HG03565 (cell line): ENCODE data around the gene HTT-AS.

ENCODE experiments used
- ATAC-seq: cut with Tn5 transposase; IDR thresholded peaks from one replicate; pipeline ENCODE4 v1.9.1; 2021; ENCODE audit warnings: mild to moderate bottlenecking, moderate library complexity; ENCODE audit not compliant: unreplicated experiment

HTT-AS gene

GRCh38 chr4:3091464-3091863, 17.1 kb upstream of the HTT-AS start:
- no peak for ATAC-seq

- no peak for ATAC-seq
Measured at GRCh38 chr4:3087115-3087797, 12.9 kb upstream of the HTT-AS start.

- ATAC-seq: no peak
Measured at GRCh38 chr4:3085948-3086670, 11.8 kb upstream of the HTT-AS start.

DNA sequence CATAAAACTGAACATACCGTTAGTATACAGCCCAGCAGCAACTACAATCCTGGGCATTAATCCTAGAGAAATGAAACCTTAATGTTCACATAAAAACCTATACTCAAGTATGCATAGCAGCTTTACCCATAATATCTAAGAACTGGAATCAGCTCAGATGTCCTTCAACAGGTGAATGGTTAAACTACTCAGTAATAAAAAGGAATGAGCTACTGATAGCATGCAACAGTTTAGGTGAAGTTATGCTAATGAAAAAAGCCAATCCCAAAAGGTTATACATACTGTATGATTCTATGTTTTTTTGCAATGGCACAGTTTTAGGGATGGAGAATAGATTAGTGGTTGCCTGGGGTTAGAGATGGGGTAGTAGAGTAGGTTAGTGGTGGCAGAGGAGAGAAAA, 9.4 kb upstream of the HTT-AS start:
- ATAC-seq: no peak

- no peak for ATAC-seq
Measured at GRCh38 chr4:3082925-3083515, 8.7 kb upstream of the HTT-AS start.

- ATAC-seq: peak; percentile 28
Measured at GRCh38 chr4:3079694-3080123, 5.4 kb upstream of the HTT-AS start.

DNA sequence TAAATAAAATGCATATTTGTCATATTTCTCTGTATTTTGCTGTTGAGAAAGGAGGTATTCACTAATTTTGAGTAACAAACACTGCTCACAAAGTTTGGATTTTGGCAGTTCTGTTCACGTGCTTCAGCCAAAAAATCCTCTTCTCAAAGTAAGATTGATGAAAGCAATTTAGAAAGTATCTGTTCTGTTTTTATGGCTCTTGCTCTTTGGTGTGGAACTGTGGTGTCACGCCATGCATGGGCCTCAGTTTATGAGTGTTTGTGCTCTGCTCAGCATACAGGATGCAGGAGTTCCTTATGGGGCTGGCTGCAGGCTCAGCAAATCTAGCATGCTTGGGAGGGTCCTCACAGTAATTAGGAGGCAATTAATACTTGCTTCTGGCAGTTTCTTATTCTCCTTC, 3.5 kb upstream of the HTT-AS start:
- ATAC-seq: peak; percentile 26

- ATAC-seq: no peak
Measured at GRCh38 chr4:3075652-3075981, 1.3 kb upstream of the HTT-AS start.

DNA sequence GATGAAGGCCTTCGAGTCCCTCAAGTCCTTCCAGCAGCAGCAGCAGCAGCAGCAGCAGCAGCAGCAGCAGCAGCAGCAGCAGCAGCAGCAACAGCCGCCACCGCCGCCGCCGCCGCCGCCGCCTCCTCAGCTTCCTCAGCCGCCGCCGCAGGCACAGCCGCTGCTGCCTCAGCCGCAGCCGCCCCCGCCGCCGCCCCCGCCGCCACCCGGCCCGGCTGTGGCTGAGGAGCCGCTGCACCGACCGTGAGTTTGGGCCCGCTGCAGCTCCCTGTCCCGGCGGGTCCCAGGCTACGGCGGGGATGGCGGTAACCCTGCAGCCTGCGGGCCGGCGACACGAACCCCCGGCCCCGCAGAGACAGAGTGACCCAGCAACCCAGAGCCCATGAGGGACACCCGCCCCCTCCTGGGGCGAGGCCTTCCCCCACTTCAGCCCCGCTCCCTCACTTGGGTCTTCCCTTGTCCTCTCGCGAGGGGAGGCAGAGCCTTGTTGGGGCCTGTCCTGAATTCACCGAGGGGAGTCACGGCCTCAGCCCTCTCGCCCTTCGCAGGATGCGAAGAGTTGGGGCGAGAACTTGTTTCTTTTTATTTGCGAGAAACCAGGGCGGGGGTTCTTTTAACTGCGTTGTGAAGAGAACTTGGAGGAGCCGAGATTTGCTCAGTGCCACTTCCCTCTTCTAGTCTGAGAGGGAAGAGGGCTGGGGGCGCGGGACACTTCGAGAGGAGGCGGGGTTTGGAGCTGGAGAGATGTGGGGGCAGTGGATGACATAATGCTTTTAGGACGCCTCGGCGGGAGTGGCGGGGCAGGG, 711 bp upstream of the HTT-AS start:
- ATAC-seq: no peak

DNA sequence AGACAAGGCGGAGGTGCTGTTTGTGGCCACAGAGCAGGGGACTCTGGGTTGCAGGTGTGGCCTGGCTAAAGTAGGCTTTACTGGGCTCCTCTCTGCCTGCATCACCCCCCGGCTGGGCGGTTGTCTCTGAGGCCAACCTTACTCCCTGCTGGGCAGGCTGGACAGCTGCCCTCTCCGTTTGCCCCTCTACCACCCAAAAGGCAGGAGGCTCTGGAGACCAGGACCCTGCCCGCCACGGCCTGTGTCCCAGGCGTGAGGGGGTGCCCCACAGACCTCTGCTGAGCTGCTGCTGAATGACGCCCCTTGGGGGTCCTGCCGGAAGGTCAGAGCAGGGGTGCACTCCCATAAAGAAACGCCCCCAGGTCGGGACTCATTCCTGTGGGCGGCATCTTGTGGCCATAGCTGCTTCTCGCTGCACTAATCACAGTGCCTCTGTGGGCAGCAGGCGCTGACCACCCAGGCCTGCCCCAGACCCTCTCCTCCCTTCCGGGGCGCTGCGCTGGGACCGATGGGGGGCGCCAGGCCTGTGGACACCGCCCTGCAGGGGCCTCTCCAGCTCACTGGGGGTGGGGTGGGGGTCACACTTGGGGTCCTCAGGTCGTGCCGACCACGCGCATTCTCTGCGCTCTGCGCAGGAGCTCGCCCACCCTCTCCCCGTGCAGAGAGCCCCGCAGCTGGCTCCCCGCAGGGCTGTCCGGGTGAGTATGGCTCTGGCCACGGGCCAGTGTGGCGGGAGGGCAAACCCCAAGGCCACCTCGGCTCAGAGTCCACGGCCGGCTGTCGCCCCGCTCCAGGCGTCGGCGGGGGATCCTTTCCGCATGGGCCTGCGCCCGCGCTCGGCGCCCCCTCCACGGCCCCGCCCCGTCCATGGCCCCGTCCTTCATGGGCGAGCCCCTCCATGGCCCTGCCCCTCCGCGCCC, 920 bp downstream of the HTT-AS start:
- peak; percentile 2 for ATAC-seq

DNA sequence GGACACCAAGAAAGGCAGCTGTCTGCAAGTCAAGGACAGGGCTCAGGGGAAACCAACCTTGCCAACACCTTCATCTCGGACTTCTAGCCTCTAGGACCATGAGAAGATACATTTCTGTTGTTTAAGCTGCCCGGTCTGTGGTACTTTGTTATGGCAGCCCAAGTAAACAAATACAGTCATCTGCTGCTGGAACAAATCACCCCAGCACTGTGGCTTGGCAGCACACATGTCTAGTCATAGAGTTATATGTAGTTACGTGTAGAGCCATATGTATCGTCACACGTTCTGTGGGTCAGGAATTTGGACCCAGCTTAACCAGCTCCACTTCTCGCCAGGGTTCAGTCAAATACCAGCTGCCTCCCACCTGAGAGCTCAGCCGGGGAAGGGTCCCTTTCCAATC, 2.5 kb downstream of the HTT-AS start:
- ATAC-seq: no peak

DNA sequence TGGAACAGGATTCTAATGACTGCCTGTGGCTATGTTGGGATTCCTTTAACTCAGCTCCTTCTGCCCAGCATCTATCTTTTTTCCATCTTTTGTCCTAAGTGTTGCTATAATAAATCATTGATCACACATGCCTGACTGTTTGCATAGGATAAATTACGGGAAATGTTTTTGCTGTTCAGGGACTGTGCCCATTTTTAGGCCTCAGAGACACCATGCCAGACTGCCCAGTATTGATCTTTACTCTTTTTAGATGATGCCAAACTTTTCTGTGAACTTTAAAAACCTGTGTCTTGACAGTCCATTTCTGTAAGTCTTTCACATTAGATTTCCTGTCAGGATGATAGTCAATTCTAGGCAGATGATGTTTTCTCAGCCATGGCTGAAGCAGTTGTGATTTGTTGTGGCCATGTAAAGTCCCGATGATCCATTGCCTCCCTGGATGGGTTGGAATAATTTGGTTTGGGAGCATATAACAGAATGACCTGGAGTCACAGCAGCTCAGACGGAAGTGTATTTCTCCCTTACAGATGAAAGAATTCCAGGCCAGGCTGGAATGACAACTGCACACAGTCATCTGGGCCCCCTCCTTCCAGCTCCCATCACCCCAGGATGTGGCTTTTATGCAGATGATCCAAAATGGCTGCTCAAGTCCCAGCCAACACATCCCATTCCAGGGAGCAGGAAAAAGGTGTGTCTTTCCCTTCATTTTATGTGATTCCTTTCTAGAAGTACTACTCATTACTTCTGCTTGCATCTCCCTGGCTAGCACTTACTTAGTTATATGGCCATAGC, 3.4 kb downstream of the HTT-AS start:
- ATAC-seq: no peak

DNA sequence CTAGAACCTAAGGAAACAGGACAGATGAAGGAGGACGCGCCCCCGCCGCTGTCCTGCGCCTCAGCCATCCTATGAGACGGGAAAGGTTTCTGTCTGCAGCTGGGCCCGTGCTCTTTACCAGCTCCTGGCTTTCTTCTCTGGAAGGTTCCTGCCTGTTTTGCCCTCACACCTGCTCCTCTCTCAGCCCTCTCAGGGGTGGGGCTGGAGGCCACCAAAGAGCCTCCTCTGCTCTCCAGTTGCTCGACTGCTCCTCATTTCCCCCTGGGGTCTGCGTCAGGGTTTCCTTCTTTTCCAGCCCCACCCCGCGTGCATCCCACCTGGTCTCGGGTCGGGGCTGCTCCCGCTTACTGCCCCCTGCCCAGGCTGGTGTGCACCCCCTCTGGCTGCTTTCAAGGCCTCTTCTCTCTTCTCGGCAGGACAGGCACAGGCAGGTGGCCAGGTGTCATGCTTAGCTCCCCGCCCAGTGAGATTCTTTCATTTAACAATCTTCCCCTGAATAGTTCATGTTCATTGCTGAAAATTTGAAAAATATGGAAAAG, 4.6 kb downstream of the HTT-AS start:
- no peak for ATAC-seq

- ATAC-seq: no peak
Measured at GRCh38 chr4:3067473-3068001, 6.8 kb downstream of the HTT-AS start.

- ATAC-seq: no peak
Measured at GRCh38 chr4:3066836-3067400, 7.4 kb downstream of the HTT-AS start.

- ATAC-seq: no peak
Measured at GRCh38 chr4:3065551-3065950, 8.8 kb downstream of the HTT-AS start.

DNA sequence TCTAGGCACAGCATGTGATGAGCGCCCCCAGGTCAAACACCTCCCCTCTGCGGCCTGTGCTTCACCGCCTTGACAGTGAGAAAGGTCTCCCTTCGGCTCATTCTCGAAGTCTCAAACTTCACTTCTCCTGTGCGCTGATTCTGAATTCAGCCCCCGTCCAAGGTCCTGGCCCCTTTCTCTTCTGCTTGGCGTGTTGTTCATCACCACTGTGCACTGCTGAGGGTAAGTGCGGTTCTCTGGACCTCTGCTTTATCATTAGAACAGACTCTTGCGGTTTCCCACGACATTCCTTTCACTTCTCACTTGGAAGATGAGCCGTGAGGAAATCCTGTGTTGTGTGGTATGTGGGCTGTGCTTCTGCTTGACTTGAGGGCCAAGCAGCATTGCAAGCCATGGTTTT, 11.9 kb downstream of the HTT-AS start:
- no peak for ATAC-seq

DNA sequence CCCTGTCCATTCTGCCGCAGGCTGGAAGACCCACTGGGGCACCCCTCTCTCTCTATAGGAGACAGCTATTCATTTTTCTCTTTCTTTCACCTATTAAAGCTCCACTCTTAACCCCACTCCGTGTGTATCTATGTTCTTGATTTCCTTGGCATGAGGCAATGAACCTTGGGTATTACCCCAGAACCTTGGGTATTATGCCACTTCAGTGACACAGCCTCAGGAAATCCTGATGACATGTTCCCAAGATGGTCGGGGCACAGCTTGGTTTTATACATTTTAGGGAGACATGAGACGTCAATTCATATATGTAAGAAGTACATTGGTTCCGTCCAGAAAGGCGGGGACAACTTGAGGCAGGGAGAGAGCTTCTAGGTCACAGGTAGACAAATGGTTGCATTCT, 13.4 kb downstream of the HTT-AS start:
- ATAC-seq: no peak

GRCh38 chr4:3059943-3060342, 14.4 kb downstream of the HTT-AS start:
- no peak for ATAC-seq
